BJ (cell line): Measurements from ENCODE around the gene DDT. TPM values are rescaled to one million over a fixed set of nuclear protein-coding genes. Genes with fewer than 3 reads are reported as not detected.
"Not testable (repeated sequence)": the region's sequence is repeated elsewhere in the genome, so short reads cannot be mapped to it uniquely, and the experiment has no call there.

Source experiments
- CTCF ChIA-PET: fragments of 350-600 bp; formaldehyde crosslinking; extraction: SDS; loops from one replicate; lab custom pipeline; 2021; ENCODE audit warnings: antibody characterized with exemption, inconsistent platforms; lab: Yijun Ruan, JAX
- POLR2A ChIA-PET: fragments of 300-600 bp; sonication (Branson Sonifier 250); formaldehyde crosslinking; extraction: SDS; loops from one replicate; lab custom pipeline; 2021; ENCODE audit warnings: antibody characterized with exemption; lab: Charles Lee
- DNase-seq: peaks from one replicate; pipeline ENCODE4 v3.0.0-alpha.2; 2011; ENCODE audit warnings: low read depth
- H3K27me3 ChIP-seq: 2 replicates; pipeline ENCODE4 v1.6.0; 2011; ENCODE audit warnings: low read length; ENCODE audit not compliant: control insufficient read depth, insufficient read depth
- H3K36me3 ChIP-seq: 2 replicates; pipeline ENCODE4 v1.5.1; 2011; ENCODE audit warnings: low read length; ENCODE audit not compliant: control insufficient read depth, insufficient read depth
- H3K4me3 ChIP-seq: 2 replicates; pipeline ENCODE4 v1.5.1; 2011; ENCODE audit warnings: low read depth, mild to moderate bottlenecking, control low read depth, low read length
- polyA plus RNA-seq: library from polyadenylated mRNA; depleted of rRNA; stranded (reverse); fragments of >200 nt; gene quantifications from 2 replicates; pipeline ENCODE4 v1.2.3, GENCODE V29; 2011
- TF ChIP-seq, protein P1 (sequence below): IDR thresholded peaks from 2 replicates; pipeline ENCODE4 v1.5.1; 2011; ENCODE audit warnings: low read depth, mild to moderate bottlenecking, control low read depth, inconsistent platforms, low read length, moderate library complexity; ENCODE audit not compliant: insufficient read depth

DDT gene
- polyA plus RNA-seq, 1 experiment: 79.5 TPM

DNA sequence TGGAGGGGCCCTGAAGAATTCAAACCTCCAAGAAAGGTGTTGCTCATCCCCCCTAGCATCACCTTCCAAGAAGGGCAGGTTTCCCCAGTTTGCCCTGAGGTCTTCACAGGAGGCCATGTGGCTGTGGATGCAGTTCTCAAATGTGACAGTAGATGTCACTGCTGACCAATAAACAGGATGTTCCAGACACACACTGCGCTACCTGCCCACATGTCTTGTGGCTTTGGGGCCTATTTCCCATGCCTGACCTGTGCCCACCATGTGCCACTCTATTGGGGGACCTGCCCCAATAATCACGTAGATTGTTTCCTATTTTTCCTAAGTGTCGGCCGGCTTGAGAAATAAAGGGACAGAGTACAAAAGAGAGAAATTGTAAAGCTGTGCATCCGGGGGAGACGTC is 10.2 kb upstream of the DDT start:
- Histone ChIP-seq H3K4me3 (no peak overlapping the region), H3K27me3 (no peaks in the 10 kb centered on the region), H3K36me3 (no peaks in the 10 kb centered on the region)
- TF ChIP-seq, protein P1, sequence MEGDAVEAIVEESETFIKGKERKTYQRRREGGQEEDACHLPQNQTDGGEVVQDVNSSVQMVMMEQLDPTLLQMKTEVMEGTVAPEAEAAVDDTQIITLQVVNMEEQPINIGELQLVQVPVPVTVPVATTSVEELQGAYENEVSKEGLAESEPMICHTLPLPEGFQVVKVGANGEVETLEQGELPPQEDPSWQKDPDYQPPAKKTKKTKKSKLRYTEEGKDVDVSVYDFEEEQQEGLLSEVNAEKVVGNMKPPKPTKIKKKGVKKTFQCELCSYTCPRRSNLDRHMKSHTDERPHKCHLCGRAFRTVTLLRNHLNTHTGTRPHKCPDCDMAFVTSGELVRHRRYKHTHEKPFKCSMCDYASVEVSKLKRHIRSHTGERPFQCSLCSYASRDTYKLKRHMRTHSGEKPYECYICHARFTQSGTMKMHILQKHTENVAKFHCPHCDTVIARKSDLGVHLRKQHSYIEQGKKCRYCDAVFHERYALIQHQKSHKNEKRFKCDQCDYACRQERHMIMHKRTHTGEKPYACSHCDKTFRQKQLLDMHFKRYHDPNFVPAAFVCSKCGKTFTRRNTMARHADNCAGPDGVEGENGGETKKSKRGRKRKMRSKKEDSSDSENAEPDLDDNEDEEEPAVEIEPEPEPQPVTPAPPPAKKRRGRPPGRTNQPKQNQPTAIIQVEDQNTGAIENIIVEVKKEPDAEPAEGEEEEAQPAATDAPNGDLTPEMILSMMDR: no peak
- POLR2A ChIA-PET: no interaction called here
- CTCF ChIA-PET: no interaction called here
- no peak for DNase-seq

DNA sequence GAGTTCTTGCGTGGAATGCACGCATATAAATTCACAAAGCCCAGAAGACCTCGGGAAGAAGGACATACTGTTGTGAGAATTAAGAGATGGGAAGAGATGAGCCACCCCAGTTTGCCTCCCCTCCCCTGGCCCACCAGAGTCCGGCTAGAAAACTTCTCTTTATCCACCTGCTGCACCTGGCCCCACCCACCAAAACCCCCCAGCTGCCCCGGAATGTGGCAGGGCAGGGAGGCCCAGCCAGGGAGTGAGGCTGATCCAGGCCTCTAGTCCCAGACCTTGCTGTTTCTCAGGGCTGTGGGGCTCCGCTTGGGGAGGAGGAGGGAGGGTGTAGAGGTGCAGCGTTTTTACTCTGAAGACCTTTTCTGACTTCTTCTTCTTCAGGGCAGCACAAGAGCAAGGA is 6.3 kb upstream of the DDT start:
- H3K4me3 ChIP-seq, POLR2A ChIA-PET, CTCF ChIA-PET, H3K36me3 ChIP-seq, H3K27me3 ChIP-seq, DNase-seq: not testable (repeated sequence)

DNA sequence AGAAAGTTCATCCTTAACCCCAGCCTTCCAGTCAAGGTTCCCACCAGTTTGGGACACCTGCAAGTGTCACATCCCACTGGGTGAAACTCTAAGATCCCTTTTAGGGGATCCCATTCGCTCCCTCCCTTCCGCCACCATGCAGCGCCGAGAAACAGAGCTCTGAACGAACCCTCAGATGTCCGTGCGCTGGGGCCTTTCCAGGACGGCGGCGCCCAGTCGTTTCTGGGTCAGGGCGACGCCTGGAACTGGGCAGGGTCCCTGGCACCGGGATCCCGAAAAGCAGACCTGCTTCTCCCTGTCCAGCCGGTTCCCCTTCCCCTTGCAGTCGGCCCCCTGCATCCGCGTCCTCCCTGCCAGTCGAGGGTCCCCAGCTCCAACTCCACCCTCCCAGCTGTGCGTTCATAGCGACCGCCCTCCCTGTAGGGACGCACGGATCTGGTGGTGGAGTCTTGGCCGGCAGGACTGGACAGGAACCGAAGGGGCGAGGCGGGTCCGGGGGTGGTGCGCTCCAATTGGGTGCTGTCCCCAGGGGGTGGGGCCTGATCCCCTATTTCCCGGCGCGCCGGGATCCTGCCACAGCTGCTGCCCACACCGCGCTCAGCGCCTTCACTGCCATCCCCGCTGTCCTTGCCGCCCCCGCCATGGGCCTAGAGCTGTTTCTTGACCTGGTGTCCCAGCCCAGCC is 5.5 kb upstream of the DDT start, which contains the start of gene GSTT2:
Gene GSTT2 (plus strand): TSS at position 578 of the 684 bp plus-strand sequence.
- H3K4me3 ChIP-seq, H3K27me3 ChIP-seq, CTCF ChIA-PET, DNase-seq, POLR2A ChIA-PET, H3K36me3 ChIP-seq: not testable (repeated sequence)

DNA sequence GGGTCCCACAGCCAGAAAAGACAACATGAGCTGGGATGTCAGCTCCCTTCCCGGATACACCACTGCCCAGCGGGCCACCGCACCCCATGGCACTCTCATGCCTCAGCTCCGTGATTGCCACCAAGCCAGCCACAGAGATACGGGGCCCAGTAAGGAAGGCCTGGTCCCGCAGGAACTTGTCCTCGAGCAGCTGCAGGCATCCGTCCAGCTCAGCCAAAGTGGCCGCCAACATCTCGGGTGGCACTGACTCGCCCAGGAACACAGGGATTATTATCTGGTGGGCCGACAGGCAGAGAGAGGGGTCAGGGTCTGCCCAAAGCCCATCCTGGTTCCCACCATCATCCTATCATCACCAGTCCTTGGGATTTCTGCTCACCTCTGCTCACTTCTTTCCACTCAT is 3.1 kb upstream of the DDT start:
- H3K27me3 ChIP-seq, H3K4me3 ChIP-seq, CTCF ChIA-PET, DNase-seq, H3K36me3 ChIP-seq, POLR2A ChIA-PET: not testable (repeated sequence)

DNA sequence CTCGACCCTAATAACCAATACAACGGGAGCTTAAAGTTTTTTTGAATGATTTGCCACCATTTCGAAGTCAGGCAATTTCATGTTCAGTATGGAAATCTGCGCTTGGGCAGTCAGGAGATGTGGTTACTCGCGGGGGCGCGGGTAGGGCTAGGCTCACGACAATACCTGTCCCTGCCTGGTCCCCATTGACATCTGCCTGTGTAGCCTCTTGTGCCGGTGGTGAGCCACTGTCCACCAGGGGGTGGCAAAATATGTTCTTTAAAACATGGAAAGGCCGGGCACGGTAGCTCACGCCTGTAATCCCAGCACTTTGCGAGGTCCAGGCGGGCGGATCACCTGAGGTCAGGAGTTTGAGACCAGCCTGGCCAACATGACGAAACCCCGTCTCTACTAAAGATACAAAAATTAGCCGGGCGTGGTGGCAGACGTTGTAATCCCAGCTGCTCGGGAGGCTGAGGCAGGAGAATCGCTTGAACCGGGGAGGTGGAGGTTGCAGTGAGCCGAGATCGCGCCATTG is 653 bp upstream of the DDT start:
- POLR2A ChIA-PET, DNase-seq, H3K27me3 ChIP-seq, CTCF ChIA-PET, H3K4me3 ChIP-seq: not testable (repeated sequence)
- peaks cover 12% of the 10 kb centered on the region for H3K36me3 ChIP-seq

DNA sequence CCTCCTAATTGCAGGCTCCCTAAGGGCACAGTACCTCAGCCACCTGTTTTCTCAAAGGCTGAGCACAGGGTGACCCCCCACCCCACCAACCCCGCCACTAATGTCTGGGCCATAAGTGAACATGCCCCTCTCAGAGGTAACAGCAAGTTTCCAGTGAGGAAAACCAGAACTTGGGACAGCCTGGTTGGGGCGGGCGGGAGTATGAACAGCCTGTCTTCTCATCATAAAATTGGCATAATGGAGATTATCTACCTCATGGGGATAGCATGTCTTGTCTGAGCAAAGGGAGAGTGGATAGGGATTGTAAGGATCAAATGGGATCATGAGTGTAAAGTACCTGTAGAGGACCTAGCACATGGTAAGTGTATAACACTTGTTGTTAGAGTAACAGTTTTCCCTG is 2.3 kb downstream of the DDT start:
- CTCF ChIA-PET: interaction anchor here (1.1 kb wide), 1 partner anchor 75 kb away, joined by 3 read pairs; no protein-coding TSS in a partner anchor
- DNase-seq, H3K4me3 ChIP-seq, H3K27me3 ChIP-seq, POLR2A ChIA-PET: not testable (repeated sequence)
- H3K36me3 ChIP-seq: peaks cover 12% of the 10 kb centered on the region

DNA sequence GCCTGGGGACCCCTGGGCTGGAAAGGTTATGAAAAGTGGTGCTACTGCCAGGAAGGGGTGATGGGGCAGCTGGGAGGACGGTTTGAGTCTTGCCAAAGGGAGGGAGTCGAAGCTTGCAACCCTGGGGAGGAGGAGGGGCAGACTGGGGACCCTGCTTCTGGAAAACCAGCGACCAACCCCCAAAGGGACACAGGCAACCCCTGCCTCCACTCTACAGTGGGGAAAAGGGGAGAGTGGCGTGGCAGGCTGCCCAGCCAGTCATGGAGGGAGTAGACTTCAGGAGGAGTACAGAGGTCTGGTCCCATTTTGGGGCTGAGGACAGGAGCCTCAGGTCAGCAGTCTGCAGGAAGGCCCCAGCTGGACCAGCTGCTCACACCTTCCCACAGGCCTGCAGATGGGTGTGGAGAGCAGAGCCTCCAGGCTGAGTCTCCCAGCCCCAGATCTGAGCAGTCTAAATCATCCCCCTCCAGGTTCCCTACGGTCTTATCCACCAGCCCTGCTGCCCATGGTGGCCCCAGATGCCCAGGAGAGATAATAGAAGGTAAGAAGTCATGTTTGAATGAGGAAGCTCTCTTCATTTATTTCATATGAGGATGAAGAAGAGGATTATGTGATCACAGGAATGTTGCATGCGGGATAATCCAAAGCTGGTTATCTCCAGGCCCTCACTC is 3.3 kb downstream of the DDT start:
- DNase-seq: no peak
- ChIA-PET POLR2A (no interaction called here), CTCF (interaction anchor here (1.0 to 1.1 kb wide), 3 partner anchors 40 to 74 kb away, joined by 3 to 4 read pairs (median 3); no protein-coding TSS in a partner anchor)
- H3K27me3 ChIP-seq: no peaks in the 10 kb centered on the region
- no peak overlapping the region for H3K4me3 ChIP-seq
- TF ChIP-seq, protein P1: no peak
- peaks cover 12% of the 10 kb centered on the region for H3K36me3 ChIP-seq
